Stimulated activated naive CD8-positive, alpha-beta T cell treated with anti-CD3 and anti-CD28 coated beads, Interleukin-15, Interleukin-2, amounts not matched to agents 100 ng/mL and 50 ng/mL, for 24 hours (primary cell): ENCODE data around the gene LPP.

Source experiments
- H3K27ac Mint-ChIP-seq: one replicate; pipeline ENCODE4 v1.8.0; 2021; ENCODE audit warnings: mild to moderate bottlenecking, mixed read lengths
- H3K27me3 Mint-ChIP-seq: one replicate; pipeline ENCODE4 v1.8.0; 2021; ENCODE audit warnings: mixed read lengths
- H3K36me3 Mint-ChIP-seq: one replicate; pipeline ENCODE4 v1.8.0; 2021; ENCODE audit warnings: low read depth, mixed read lengths
- H3K4me1 Mint-ChIP-seq: one replicate; pipeline ENCODE4 v1.8.0; 2021; ENCODE audit warnings: low read depth, mixed read lengths
- H3K4me3 Mint-ChIP-seq: one replicate; pipeline ENCODE4 v1.8.0; 2021; ENCODE audit warnings: mild to moderate bottlenecking, mixed read lengths
- H3K9me3 Mint-ChIP-seq: one replicate; pipeline ENCODE4 v1.8.0; 2021; ENCODE audit warnings: mixed read lengths

Gene LPP

GRCh38 chr3:188830893-188831292 is 676.9 kb downstream of the LPP start:
- H3K4me3 Mint-ChIP-seq, result no peak overlapping the region
- H3K27ac Mint-ChIP-seq, result no peak overlapping the region
- H3K4me1 Mint-ChIP-seq, result peaks cover 17% of the 10 kb centered on the region
- no peaks in the 10 kb centered on the region for H3K27me3 Mint-ChIP-seq
- no peaks in the 10 kb centered on the region for H3K36me3 Mint-ChIP-seq
- H3K9me3 Mint-ChIP-seq, result no peaks in the 10 kb centered on the region

- peaks cover 12% of the 10 kb centered on the region for H3K4me1 Mint-ChIP-seq
- no peaks in the 10 kb centered on the region for H3K36me3 Mint-ChIP-seq
- no peak overlapping the region for H3K4me3 Mint-ChIP-seq
- H3K27ac Mint-ChIP-seq, result no peak overlapping the region
- H3K27me3 Mint-ChIP-seq, result no peaks in the 10 kb centered on the region
- H3K9me3 Mint-ChIP-seq, result no peaks in the 10 kb centered on the region
Observed at GRCh38 chr3:188832146-188832545, 678.2 kb downstream of the LPP start.

GRCh38 chr3:188832961-188833721 is 679.2 kb downstream of the LPP start:
- Mint-ChIP-seq H3K4me1 (peaks cover 12% of the 10 kb centered on the region), H3K9me3 (no peaks in the 10 kb centered on the region), H3K27me3 (no peaks in the 10 kb centered on the region), H3K36me3 (no peaks in the 10 kb centered on the region), H3K4me3 (no peak overlapping the region), H3K27ac (no peak overlapping the region)

- Mint-ChIP-seq H3K9me3 (no peaks in the 10 kb centered on the region), H3K36me3 (no peaks in the 10 kb centered on the region), H3K27me3 (no peaks in the 10 kb centered on the region), H3K4me3 (no peak overlapping the region), H3K27ac (no peak overlapping the region), H3K4me1 (peaks cover 12% of the 10 kb centered on the region)
Observed at GRCh38 chr3:188834349-188834748, 680.4 kb downstream of the LPP start.

- Mint-ChIP-seq H3K36me3 (no peaks in the 10 kb centered on the region), H3K4me1 (peaks cover 7% of the 10 kb centered on the region), H3K27me3 (no peaks in the 10 kb centered on the region), H3K9me3 (no peaks in the 10 kb centered on the region), H3K27ac (no peak overlapping the region), H3K4me3 (no peak overlapping the region)
Observed at GRCh38 chr3:188839187-188839695, 685.3 kb downstream of the LPP start.

- Mint-ChIP-seq H3K27ac (no peak overlapping the region), H3K27me3 (no peaks in the 10 kb centered on the region), H3K4me1 (no peaks in the 10 kb centered on the region), H3K4me3 (no peak overlapping the region), H3K36me3 (no peaks in the 10 kb centered on the region), H3K9me3 (no peaks in the 10 kb centered on the region)
Observed at GRCh38 chr3:188840290-188840689, 686.3 kb downstream of the LPP start.

GRCh38 chr3:188841906-188842305 is 687.9 kb downstream of the LPP start:
- Mint-ChIP-seq H3K36me3 (no peaks in the 10 kb centered on the region), H3K4me3 (no peak overlapping the region), H3K27me3 (no peaks in the 10 kb centered on the region), H3K9me3 (no peaks in the 10 kb centered on the region), H3K4me1 (no peaks in the 10 kb centered on the region), H3K27ac (no peak overlapping the region)

GRCh38 chr3:188842639-188843038 is 688.7 kb downstream of the LPP start:
- H3K36me3 Mint-ChIP-seq, result no peaks in the 10 kb centered on the region
- H3K27ac Mint-ChIP-seq, result no peak overlapping the region
- no peaks in the 10 kb centered on the region for H3K4me1 Mint-ChIP-seq
- H3K27me3 Mint-ChIP-seq, result no peaks in the 10 kb centered on the region
- H3K4me3 Mint-ChIP-seq, result no peak overlapping the region
- no peaks in the 10 kb centered on the region for H3K9me3 Mint-ChIP-seq

GRCh38 chr3:188844096-188844495 is 690.1 kb downstream of the LPP start:
- H3K27ac Mint-ChIP-seq, result no peak overlapping the region
- no peaks in the 10 kb centered on the region for H3K9me3 Mint-ChIP-seq
- H3K36me3 Mint-ChIP-seq, result no peaks in the 10 kb centered on the region
- H3K4me3 Mint-ChIP-seq, result no peak overlapping the region
- no peaks in the 10 kb centered on the region for H3K27me3 Mint-ChIP-seq
- no peaks in the 10 kb centered on the region for H3K4me1 Mint-ChIP-seq

GRCh38 chr3:188845514-188845913 is 691.6 kb downstream of the LPP start:
- peaks cover 6% of the 10 kb centered on the region for H3K9me3 Mint-ChIP-seq
- peaks cover 5% of the 10 kb centered on the region for H3K36me3 Mint-ChIP-seq
- no peak overlapping the region for H3K4me3 Mint-ChIP-seq
- H3K4me1 Mint-ChIP-seq, result no peaks in the 10 kb centered on the region
- no peaks in the 10 kb centered on the region for H3K27me3 Mint-ChIP-seq
- no peak overlapping the region for H3K27ac Mint-ChIP-seq

- H3K27ac Mint-ChIP-seq, result no peak overlapping the region
- no peaks in the 10 kb centered on the region for H3K4me1 Mint-ChIP-seq
- peaks cover 5% of the 10 kb centered on the region for H3K36me3 Mint-ChIP-seq
- H3K4me3 Mint-ChIP-seq, result no peak overlapping the region
- peaks cover 6% of the 10 kb centered on the region for H3K9me3 Mint-ChIP-seq
- H3K27me3 Mint-ChIP-seq, result no peaks in the 10 kb centered on the region
Observed at GRCh38 chr3:188848947-188849346, 695.0 kb downstream of the LPP start.

- peaks cover 5% of the 10 kb centered on the region for H3K36me3 Mint-ChIP-seq
- H3K27ac Mint-ChIP-seq, result no peak overlapping the region
- no peaks in the 10 kb centered on the region for H3K27me3 Mint-ChIP-seq
Observed at GRCh38 chr3:188853856-188854771, 700.2 kb downstream of the LPP start.

GRCh38 chr3:188854772-188855149 is 700.8 kb downstream of the LPP start:
- Mint-ChIP-seq H3K9me3 (peaks cover 4% of the 10 kb centered on the region), H3K4me3 (no peak overlapping the region), H3K27me3 (no peaks in the 10 kb centered on the region), H3K27ac (no peak overlapping the region), H3K36me3 (peaks cover 3% of the 10 kb centered on the region), H3K4me1 (no peaks in the 10 kb centered on the region)

More at GRCh38 chr3:188853856-188854771, 700.2 kb downstream of the LPP start:
- H3K4me1 Mint-ChIP-seq, result no peaks in the 10 kb centered on the region
- H3K4me3 Mint-ChIP-seq, result no peak overlapping the region
- H3K9me3 Mint-ChIP-seq, result peaks cover 6% of the 10 kb centered on the region

GRCh38 chr3:188855675-188856074 is 701.7 kb downstream of the LPP start:
- H3K36me3 Mint-ChIP-seq, result no peaks in the 10 kb centered on the region
- no peaks in the 10 kb centered on the region for H3K9me3 Mint-ChIP-seq
- no peaks in the 10 kb centered on the region for H3K27me3 Mint-ChIP-seq
- H3K4me3 Mint-ChIP-seq, result no peak overlapping the region
- H3K4me1 Mint-ChIP-seq, result no peaks in the 10 kb centered on the region
- no peak overlapping the region for H3K27ac Mint-ChIP-seq

GRCh38 chr3:188860147-188860546 is 706.2 kb downstream of the LPP start:
- H3K4me1 Mint-ChIP-seq, result no peaks in the 10 kb centered on the region
- H3K27me3 Mint-ChIP-seq, result no peaks in the 10 kb centered on the region
- H3K36me3 Mint-ChIP-seq, result no peaks in the 10 kb centered on the region
- no peak overlapping the region for H3K4me3 Mint-ChIP-seq
- no peak overlapping the region for H3K27ac Mint-ChIP-seq
- H3K9me3 Mint-ChIP-seq, result no peaks in the 10 kb centered on the region
